IMR-90 (cell line): ENCODE data around the gene JPH3.

ENCODE experiments used
- CTCF ChIP-seq: conservative IDR thresholded peaks from 2 replicates; pipeline ENCODE4 v1.5.1; 2012; ENCODE audit warnings: mild to moderate bottlenecking, low read depth, low read length, improper control_type of control experiment
- FOS ChIP-seq: fragments of 150-350 bp; IDR thresholded peaks from 2 replicates; pipeline ENCODE4 v1.6.1; 2016; ENCODE audit warnings: low read depth, low read length

GRCh38 chr16:87707714-87708580, 105.6 kb downstream of the JPH3 start:
- TF ChIP-seq CTCF, result no peak
- TF ChIP-seq FOS, result no peak
